ENCODE data around the gene PRDM13. TPM values are rescaled to one million over a fixed set of nuclear protein-coding genes. Genes with fewer than 3 reads are reported as not detected.

The PRDM13 gene
- total RNA-seq, 1 experiment from 2014 or later, result not detected

DNA sequence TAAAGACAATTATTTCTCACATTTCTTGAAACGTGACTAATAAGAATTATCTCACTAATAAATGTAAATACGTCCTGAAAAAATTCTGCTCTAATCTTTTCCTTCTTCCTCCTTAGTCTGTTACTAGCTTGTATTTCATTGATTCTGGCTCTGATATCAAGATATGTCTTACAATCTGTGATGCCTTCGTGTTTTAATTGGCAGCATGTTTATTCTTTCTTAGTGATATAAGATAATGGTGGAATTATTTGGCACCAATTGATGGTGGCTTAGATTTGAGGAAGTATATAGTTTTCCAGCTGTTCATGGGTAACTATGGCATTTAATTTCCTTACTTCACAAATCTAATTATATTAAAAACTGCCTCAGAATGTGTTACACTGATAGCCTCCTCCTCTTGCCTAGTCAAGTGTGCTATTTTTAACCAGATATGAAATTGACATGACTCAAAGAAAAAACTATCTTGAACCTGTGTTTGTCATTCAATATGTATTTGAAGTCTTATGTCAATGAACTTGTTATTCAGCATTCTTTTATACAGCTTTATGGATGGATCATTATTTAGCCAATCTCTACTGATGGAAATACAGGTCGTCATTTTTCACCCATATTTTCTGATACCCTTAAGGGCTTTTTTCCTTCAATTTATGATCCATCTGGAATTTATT lies 43.4 kb upstream of the PRDM13 start:
- Histone ChIP-seq H3K4me3 (ENCODE audit: low read depth in 2 of 2, low read length in 2 of 2) (no peak overlapping the region), H3K27ac (ENCODE audit: low read length) (no peak overlapping the region), H3K9me3 (ENCODE audit: control insufficient read depth, insufficient read depth, low read depth, low read length) (no peaks in the 10 kb centered on the region), H3K36me3 (ENCODE audit: control insufficient read depth, insufficient read depth, low read length) (peaks cover 22% of the 10 kb centered on the region), H3K27me3 (ENCODE audit: control insufficient read depth, insufficient read depth, low read length) (no peaks in the 10 kb centered on the region), H3K4me1 (ENCODE audit: control insufficient read depth, insufficient read depth, low read length) (peaks cover 7% of the 10 kb centered on the region; the same call in 1 of the 2 replicates)
- in situ Hi-C loops (cut with HindIII; ENCODE audit: low pct_unique_long_range_greater_than_20kb, low sequenced_read_pairs) (no loop called here), intact Hi-C loops (cut with micrococcal nuclease; ENCODE audit: unreplicated experiment) (no loop called here)
- ChIA-PET CTCF (no interaction called here), POLR2A (no interaction called here)
- TF ChIP-seq, protein P1, sequence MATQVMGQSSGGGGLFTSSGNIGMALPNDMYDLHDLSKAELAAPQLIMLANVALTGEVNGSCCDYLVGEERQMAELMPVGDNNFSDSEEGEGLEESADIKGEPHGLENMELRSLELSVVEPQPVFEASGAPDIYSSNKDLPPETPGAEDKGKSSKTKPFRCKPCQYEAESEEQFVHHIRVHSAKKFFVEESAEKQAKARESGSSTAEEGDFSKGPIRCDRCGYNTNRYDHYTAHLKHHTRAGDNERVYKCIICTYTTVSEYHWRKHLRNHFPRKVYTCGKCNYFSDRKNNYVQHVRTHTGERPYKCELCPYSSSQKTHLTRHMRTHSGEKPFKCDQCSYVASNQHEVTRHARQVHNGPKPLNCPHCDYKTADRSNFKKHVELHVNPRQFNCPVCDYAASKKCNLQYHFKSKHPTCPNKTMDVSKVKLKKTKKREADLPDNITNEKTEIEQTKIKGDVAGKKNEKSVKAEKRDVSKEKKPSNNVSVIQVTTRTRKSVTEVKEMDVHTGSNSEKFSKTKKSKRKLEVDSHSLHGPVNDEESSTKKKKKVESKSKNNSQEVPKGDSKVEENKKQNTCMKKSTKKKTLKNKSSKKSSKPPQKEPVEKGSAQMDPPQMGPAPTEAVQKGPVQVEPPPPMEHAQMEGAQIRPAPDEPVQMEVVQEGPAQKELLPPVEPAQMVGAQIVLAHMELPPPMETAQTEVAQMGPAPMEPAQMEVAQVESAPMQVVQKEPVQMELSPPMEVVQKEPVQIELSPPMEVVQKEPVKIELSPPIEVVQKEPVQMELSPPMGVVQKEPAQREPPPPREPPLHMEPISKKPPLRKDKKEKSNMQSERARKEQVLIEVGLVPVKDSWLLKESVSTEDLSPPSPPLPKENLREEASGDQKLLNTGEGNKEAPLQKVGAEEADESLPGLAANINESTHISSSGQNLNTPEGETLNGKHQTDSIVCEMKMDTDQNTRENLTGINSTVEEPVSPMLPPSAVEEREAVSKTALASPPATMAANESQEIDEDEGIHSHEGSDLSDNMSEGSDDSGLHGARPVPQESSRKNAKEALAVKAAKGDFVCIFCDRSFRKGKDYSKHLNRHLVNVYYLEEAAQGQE (IDR thresholded peaks at IDR 0.05; ENCODE audit: insufficient read depth in 1 of 2, low read depth in 2 of 2, low read length in 1 of 2), result no peak
- no TSS peak for BruUV-seq (replicated peaks)
- ATAC-seq (no peak), DNase-seq (ENCODE audit: low read depth, low spot score) (no peak)

DNA sequence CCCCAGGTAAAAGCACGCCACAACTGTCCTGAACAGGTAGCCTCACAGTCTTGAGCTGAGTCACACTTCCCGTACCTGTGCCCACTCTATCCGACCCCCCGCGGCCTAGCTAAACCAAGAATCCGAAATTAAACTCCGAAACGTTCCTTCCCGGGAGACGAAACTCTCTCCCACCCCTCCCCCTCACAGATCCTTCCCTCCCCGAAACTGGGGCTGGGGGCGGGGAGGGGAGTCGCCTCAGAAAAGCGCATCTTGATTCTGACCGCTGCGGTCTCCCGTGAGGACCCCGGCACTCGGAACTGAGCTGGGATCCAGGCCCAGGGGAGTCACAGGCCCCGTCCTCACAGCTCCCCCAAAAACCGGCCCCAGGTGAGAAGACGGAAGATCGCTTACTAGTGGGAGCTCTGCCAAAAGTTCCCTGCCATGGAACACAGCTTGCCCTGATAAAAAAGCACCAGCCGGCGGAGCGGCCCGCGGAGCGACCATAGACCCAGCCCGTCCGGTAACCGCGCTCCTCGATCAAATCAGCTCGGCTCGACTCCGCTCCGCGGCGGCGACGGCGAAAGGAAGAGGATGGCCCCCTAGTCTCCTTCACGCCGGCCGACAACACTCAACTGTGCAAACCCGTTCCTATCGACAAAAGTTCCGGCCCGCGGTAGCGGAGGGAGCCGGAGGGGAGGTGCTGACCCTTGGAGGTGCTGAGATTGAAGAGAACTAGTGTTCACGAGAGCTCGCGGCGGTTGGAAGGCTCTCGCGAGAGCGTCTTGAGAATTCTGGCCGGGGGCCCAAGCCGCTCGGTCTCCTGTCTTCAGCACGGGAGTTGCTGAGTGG lies 38.3 kb upstream of the PRDM13 start, which contains the start of gene CCNC:
TSS of gene CCNC (minus strand) at position 558 of the 831 bp plus-strand sequence. CDS start at position 425, 133 bp downstream.
- TF ChIP-seq, protein P1 (IDR thresholded peaks at IDR 0.05; ENCODE audit: insufficient read depth in 1 of 2, low read depth in 2 of 2, low read length in 1 of 2), result peak in 1 of 2 experiments; percentile 43; a peak in 1 of 4 replicates
- TF ChIP-seq POLR2AphosphoS5 (IDR thresholded peaks at IDR 0.05; ENCODE audit: low read depth, low read length) (peak; percentile 92), TCF7L2 (IDR thresholded peaks at IDR 0.05; ENCODE audit: low read depth, low read length) (peak; percentile 58; the same call in 1 of the 2 replicates), SIN3A (IDR thresholded peaks at IDR 0.05; ENCODE audit: borderline replicate concordance, insufficient read depth, low read depth, low read length) (peak; percentile 70; the same call in 1 of the 2 replicates)
- TF ChIP-seq, protein P2, sequence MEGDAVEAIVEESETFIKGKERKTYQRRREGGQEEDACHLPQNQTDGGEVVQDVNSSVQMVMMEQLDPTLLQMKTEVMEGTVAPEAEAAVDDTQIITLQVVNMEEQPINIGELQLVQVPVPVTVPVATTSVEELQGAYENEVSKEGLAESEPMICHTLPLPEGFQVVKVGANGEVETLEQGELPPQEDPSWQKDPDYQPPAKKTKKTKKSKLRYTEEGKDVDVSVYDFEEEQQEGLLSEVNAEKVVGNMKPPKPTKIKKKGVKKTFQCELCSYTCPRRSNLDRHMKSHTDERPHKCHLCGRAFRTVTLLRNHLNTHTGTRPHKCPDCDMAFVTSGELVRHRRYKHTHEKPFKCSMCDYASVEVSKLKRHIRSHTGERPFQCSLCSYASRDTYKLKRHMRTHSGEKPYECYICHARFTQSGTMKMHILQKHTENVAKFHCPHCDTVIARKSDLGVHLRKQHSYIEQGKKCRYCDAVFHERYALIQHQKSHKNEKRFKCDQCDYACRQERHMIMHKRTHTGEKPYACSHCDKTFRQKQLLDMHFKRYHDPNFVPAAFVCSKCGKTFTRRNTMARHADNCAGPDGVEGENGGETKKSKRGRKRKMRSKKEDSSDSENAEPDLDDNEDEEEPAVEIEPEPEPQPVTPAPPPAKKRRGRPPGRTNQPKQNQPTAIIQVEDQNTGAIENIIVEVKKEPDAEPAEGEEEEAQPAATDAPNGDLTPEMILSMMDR (IDR thresholded peaks at IDR 0.05), result no peak
- DNase-seq (ENCODE audit: low read depth, low spot score) (peak; percentile 84), ATAC-seq (peak; percentile 99)
- POLR2A ChIA-PET, result interaction anchor here (0.7 to 0.8 kb wide), 2 partner anchors 21 to 38 kb away, joined by 3 to 5 read pairs; no protein-coding TSS in a partner anchor
- Histone ChIP-seq H3K36me3 (ENCODE audit: control insufficient read depth, insufficient read depth, low read length) (peaks cover 11% of the 10 kb centered on the region), H3K4me1 (ENCODE audit: control insufficient read depth, insufficient read depth, low read length) (peaks cover 7% of the 10 kb centered on the region; the same call in 1 of the 2 replicates), H3K27me3 (ENCODE audit: control insufficient read depth, insufficient read depth, low read length) (no peaks in the 10 kb centered on the region), H3K9me3 (ENCODE audit: control insufficient read depth, insufficient read depth, low read depth, low read length) (no peaks in the 10 kb centered on the region), H3K27ac (ENCODE audit: low read length) (peak within 1 kb of the TSS; percentile 95), H3K4me3 (ENCODE audit: low read depth in 2 of 2, low read length in 2 of 2) (peak within 1 kb of the TSS; percentile 84 to 99)
- BruUV-seq (replicated peaks), result no TSS peak
- intact Hi-C loops (cut with micrococcal nuclease; ENCODE audit: unreplicated experiment), result no loop called here
- CTCF ChIA-PET, result no interaction called here
- in situ Hi-C loops (cut with HindIII; ENCODE audit: low pct_unique_long_range_greater_than_20kb, low sequenced_read_pairs), result no loop called here

Data from Panc1 (cell line).